CD14-positive monocyte (primary cell): ENCODE data around the gene N4BP2. TPM values are rescaled to one million over a fixed set of nuclear protein-coding genes. Genes with fewer than 3 reads are reported as not detected.
"Not testable (repeated sequence)": the region's sequence is repeated elsewhere in the genome, so short reads cannot be mapped to it uniquely, and the experiment has no call there.

ENCODE experiments used
- DNase-seq, 3 donors: peaks; one replicate each; pipeline ENCODE4 v3.0.0-alpha.2; 2011 to 2022
- H2AFZ ChIP-seq: 2 replicates; pipeline ENCODE4 v1.6.0; 2012; ENCODE audit warnings: mild to moderate bottlenecking, low read depth, low read length, inconsistent platforms; ENCODE audit not compliant: insufficient read depth, poor library complexity, severe bottlenecking
- H3K27ac ChIP-seq, 2 donors: 1 replicate in 1 of 2; 2 replicates in 1 of 2; pipeline ENCODE4 v1.5.1; 2012 to 2013; ENCODE audit warnings: low read length in 2 of 2, control low read depth in 1 of 2, inconsistent platforms in 1 of 2, low read depth in 1 of 2, mild to moderate bottlenecking in 1 of 2
- H3K27me3 ChIP-seq, 2 donors: one replicate each; pipeline versions ENCODE4 v1.6.0 to v1.6.1; 2011 to 2013; ENCODE audit warnings: low read length in 2 of 2; ENCODE audit not compliant: control insufficient read depth in 2 of 2, insufficient read depth in 2 of 2
- H3K36me3 ChIP-seq, 2 donors: replicated peaks in 1 of 2; 1 replicate in 1 of 2; 2 replicates in 1 of 2; pipeline versions ENCODE4 v1.5.1 to v1.6.1; 2012 to 2013; ENCODE audit warnings: low read length in 2 of 2, control low read depth in 1 of 2, inconsistent platforms in 1 of 2, mild to moderate bottlenecking in 1 of 2; ENCODE audit not compliant: insufficient read depth in 2 of 2, control insufficient read depth in 1 of 2
- H3K4me1 ChIP-seq, 2 donors: 1 replicate in 1 of 2; 2 replicates in 1 of 2; pipeline versions ENCODE4 v1.5.1 to v1.6.1; 2012 to 2013; ENCODE audit warnings: low read length in 2 of 2, control low read depth in 1 of 2, inconsistent platforms in 1 of 2, mild to moderate bottlenecking in 1 of 2, moderate library complexity in 1 of 2; ENCODE audit not compliant: insufficient read depth in 2 of 2, control insufficient read depth in 1 of 2
- H3K4me2 ChIP-seq: replicated peaks from 2 replicates; pipeline ENCODE3; 2012; ENCODE audit warnings: low read length, moderate library complexity, mild to moderate bottlenecking; ENCODE audit not compliant: poor library complexity, severe bottlenecking; ENCODE audit errors: extremely low read depth
- H3K4me3 ChIP-seq, 3 experiments: fragments of 200-600 bp in 1 of 3; sonication (generic) in 1 of 3; replicated peaks in 1 of 3; 1 replicate in 2 of 3; 2 replicates in 1 of 3; pipeline ENCODE4 v1.5.1; 2011 to 2013; ENCODE audit warnings: low read length in 3 of 3, mild to moderate bottlenecking in 3 of 3, control low read depth in 2 of 3, low read depth in 2 of 3, inconsistent platforms in 1 of 3, moderate library complexity in 1 of 3
- H3K79me2 ChIP-seq: 2 replicates; pipeline ENCODE4 v1.6.0; 2012; ENCODE audit warnings: mild to moderate bottlenecking, control low read depth, inconsistent platforms, low read length, moderate library complexity; ENCODE audit not compliant: insufficient read depth
- H3K9ac ChIP-seq: 2 replicates; pipeline ENCODE4 v1.6.0; 2017; ENCODE audit warnings: low read length, mild to moderate bottlenecking; ENCODE audit not compliant: insufficient read depth, poor library complexity, severe bottlenecking
- H3K9me3 ChIP-seq, 2 donors: replicated peaks in 1 of 2; 1 replicate in 1 of 2; 2 replicates in 1 of 2; pipeline versions ENCODE4 v1.5.1 to v1.6.1; 2012 to 2013; ENCODE audit warnings: low read length in 2 of 2, control low read depth in 1 of 2; ENCODE audit not compliant: control insufficient read depth in 1 of 2, insufficient read depth in 1 of 2
- H4K20me1 ChIP-seq: 2 replicates; pipeline ENCODE4 v1.6.0; 2012; ENCODE audit warnings: mild to moderate bottlenecking, low read length, control low read depth, moderate library complexity; ENCODE audit not compliant: insufficient read depth
- H3K27ac Mint-ChIP-seq, 7 donors: one replicate each; pipeline ENCODE4 v1.8.0; 2020; ENCODE audit warnings: mild to moderate bottlenecking in 7 of 7, mixed read lengths in 7 of 7, moderate library complexity in 6 of 7, inconsistent platforms in 2 of 7
- H3K27me3 Mint-ChIP-seq, 3 donors: one replicate each; pipeline ENCODE4 v1.8.0; 2021 to 2022; ENCODE audit warnings: low read depth in 3 of 3, mild to moderate bottlenecking in 3 of 3, mixed read lengths in 3 of 3, moderate library complexity in 3 of 3, inconsistent platforms in 1 of 3
- H3K36me3 Mint-ChIP-seq, 2 donors: one replicate each; pipeline ENCODE4 v1.8.0; 2020; ENCODE audit warnings: mixed read lengths in 2 of 2, inconsistent platforms in 1 of 2, mild to moderate bottlenecking in 1 of 2
- H3K4me1 Mint-ChIP-seq: one replicate; pipeline ENCODE4 v1.8.0; 2020; ENCODE audit warnings: mild to moderate bottlenecking, mixed read lengths
- H3K4me3 Mint-ChIP-seq, 2 donors: one replicate each; pipeline ENCODE4 v1.8.0; 2020; ENCODE audit warnings: mild to moderate bottlenecking in 2 of 2, mixed read lengths in 2 of 2, moderate library complexity in 1 of 2
- H3K9me3 Mint-ChIP-seq, 7 donors: one replicate each; pipeline ENCODE4 v1.8.0; 2020 to 2022; ENCODE audit warnings: mixed read lengths in 7 of 7, mild to moderate bottlenecking in 6 of 7, moderate library complexity in 6 of 7, inconsistent platforms in 2 of 7
- WGBS: methylation state at CpG from one replicate; pipeline ENCODE4 v1.1.5; 2013; ENCODE audit warnings: missing lambda C conversion rate; ENCODE audit not compliant: insufficient coverage; 5-methylcytosine and 5-hydroxymethylcytosine counted together
- intact Hi-C, 2 donors: fragments of 100-400 bp; cut with micrococcal nuclease; formaldehyde crosslinking; loops; one replicate each; pipeline versions ENCODE4 v1.15.0 to v1.15.1; 2023
- polyA plus RNA-seq, 3 donors: library from polyadenylated mRNA; depleted of rRNA in 1 of 3; unstranded in 2 of 3; stranded (reverse) in 1 of 3; fragments of 300-500 nt in 2 of 3; fragments of >200 nt in 1 of 3; fragmentation: Illumina TruSeq in 2 of 3; gene quantifications; 1 replicate in 2 of 3; 2 replicates in 1 of 3; pipeline ENCODE4 v1.2.3, GENCODE V29; 2012 to 2021
- TF ChIP-seq, protein P1 (sequence below): fragments of 200-600 bp; IDR thresholded peaks from one replicate; pipeline ENCODE4 v1.8.0; 2022; ENCODE audit warnings: antibody characterized with exemption, mild to moderate bottlenecking

Gene N4BP2
- polyA plus RNA-seq, 3 donors, result 3.1 to 8.3 (median 4.8) TPM

DNA sequence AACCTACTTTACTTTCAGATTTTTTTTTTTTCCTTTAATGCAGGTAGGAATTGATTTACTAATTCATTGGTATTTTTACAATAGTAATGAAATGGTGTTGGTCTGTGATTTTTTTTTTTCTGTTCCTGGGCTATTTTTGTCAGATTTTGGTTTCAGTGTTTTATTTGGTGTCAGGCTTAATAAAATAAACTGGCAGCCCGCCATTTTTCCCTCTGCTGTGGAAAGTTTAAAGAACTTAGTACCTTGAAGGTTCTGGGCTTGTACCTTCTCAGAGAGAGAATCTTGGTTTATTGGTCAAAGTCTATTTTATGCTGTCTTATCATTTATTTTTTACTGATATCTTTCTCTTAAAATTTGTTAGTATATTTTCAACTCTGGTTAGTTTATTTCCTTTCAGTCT is 76.2 kb downstream of the N4BP2 start:
- H3K79me2 ChIP-seq, result no peaks in the 10 kb centered on the region
- H4K20me1 ChIP-seq, result no peaks in the 10 kb centered on the region
- no peaks in the 10 kb centered on the region for H3K9me3 ChIP-seq
- TF ChIP-seq, protein P1, sequence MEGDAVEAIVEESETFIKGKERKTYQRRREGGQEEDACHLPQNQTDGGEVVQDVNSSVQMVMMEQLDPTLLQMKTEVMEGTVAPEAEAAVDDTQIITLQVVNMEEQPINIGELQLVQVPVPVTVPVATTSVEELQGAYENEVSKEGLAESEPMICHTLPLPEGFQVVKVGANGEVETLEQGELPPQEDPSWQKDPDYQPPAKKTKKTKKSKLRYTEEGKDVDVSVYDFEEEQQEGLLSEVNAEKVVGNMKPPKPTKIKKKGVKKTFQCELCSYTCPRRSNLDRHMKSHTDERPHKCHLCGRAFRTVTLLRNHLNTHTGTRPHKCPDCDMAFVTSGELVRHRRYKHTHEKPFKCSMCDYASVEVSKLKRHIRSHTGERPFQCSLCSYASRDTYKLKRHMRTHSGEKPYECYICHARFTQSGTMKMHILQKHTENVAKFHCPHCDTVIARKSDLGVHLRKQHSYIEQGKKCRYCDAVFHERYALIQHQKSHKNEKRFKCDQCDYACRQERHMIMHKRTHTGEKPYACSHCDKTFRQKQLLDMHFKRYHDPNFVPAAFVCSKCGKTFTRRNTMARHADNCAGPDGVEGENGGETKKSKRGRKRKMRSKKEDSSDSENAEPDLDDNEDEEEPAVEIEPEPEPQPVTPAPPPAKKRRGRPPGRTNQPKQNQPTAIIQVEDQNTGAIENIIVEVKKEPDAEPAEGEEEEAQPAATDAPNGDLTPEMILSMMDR, result no peak
- no peaks in the 10 kb centered on the region for H3K27me3 ChIP-seq
- DNase-seq, result no peak
- H3K4me3 Mint-ChIP-seq, result no peak overlapping the region
- H3K36me3 ChIP-seq, result peaks cover 8 to 19% of the 10 kb centered on the region in 2 donors
- H3K9me3 Mint-ChIP-seq, result peaks cover 0 to 2% (median 0%) of the 10 kb centered on the region in 7 donors
- H3K4me2 ChIP-seq, result no peak overlapping the region
- WGBS, result no CpG with 5 or more reads among the region's 1 CpG
- H3K36me3 Mint-ChIP-seq, result peaks cover 19 to 53% of the 10 kb centered on the region in 2 donors
- intact Hi-C loops, result no loop called here
- H3K9ac ChIP-seq, result no peak overlapping the region
- no peak overlapping the region for H3K27ac ChIP-seq
- H3K4me3 ChIP-seq, result no peak overlapping the region
- H3K27ac Mint-ChIP-seq, result no peak overlapping the region
- H3K4me1 ChIP-seq, result no peaks in the 10 kb centered on the region
- no peaks in the 10 kb centered on the region for H3K27me3 Mint-ChIP-seq
- H2AFZ ChIP-seq, result no peak overlapping the region
- H3K4me1 Mint-ChIP-seq, result no peaks in the 10 kb centered on the region

DNA sequence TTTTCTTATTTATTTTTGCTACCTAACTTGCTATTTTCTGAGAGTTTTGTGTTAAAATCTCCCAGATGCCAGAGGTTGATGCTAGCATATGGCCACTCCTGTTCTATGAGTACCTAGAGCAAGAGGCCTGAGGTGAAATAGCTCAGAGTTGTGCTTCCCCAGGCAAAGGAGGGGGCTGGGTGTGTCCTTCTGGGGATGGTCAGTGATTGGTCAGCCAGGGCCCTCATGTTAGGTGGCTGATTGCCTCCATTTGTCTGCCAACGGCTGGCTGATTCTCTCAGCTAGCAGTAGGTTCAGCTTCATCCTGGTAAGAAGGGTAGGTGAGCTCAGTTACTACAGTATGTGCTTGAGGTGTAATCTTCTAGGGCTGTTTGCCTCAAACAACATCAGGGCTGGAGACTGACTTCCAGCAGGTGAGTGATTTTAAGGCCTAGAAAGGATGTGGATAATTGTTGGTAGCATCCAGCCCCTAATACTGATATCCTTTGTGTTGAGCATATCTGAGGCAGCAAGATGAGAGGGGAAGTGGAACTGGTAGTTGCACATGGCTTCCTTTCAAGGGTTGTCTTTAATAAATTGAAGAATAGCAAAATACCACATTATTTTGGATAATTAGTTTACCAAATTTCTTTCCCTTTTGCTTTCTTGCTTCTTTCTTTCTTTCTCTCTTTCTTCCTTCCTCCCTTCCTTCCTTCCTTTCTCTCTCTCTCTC is 77.7 kb downstream of the N4BP2 start:
- Mint-ChIP-seq H3K27ac (peak overlapping the region in 1 of 7 donors; percentile 67), H3K4me1 (no peaks in the 10 kb centered on the region), H3K4me3 (no peak overlapping the region), H3K27me3 (no peaks in the 10 kb centered on the region), H3K9me3 (peaks cover 0 to 2% (median 0%) of the 10 kb centered on the region in 7 donors), H3K36me3 (peaks cover 19 to 44% of the 10 kb centered on the region in 2 donors)
- no peaks in the 10 kb centered on the region for H3K27me3 ChIP-seq
- DNase-seq, result no peak
- H3K4me3 ChIP-seq, result no peak overlapping the region
- no peaks in the 10 kb centered on the region for H3K79me2 ChIP-seq
- H3K9ac ChIP-seq, result no peak overlapping the region
- no peak overlapping the region for H3K4me2 ChIP-seq
- H3K36me3 ChIP-seq, result peaks cover 10 to 22% of the 10 kb centered on the region in 2 donors
- H4K20me1 ChIP-seq, result no peaks in the 10 kb centered on the region
- TF ChIP-seq, protein P1, result no peak
- WGBS, result no CpG with 5 or more reads among the region's 1 CpG
- no peak overlapping the region for H2AFZ ChIP-seq
- intact Hi-C loops, result no loop called here
- H3K27ac ChIP-seq, result no peak overlapping the region
- H3K4me1 ChIP-seq, result no peaks in the 10 kb centered on the region
- H3K9me3 ChIP-seq, result no peaks in the 10 kb centered on the region

DNA sequence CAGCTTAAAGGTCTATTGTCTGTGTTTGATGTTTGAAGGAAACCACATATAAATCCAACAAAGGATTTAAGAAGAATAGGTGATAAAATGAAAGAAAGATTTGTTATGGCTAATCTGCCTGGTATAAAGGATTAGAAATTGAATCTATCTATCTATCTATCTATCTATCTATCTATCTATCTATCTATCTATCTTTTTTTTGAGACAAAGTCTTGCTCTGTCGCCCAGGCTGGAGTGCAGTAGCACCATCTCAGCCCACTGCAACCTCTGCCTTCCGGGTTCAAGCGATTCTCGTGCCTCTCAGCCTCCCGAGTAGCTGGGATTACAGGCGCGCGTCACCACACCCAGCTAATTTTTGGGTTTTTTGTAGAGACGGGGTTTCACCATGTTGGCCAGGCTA is 79.6 kb downstream of the N4BP2 start:
- H3K4me3 ChIP-seq, H3K9me3 Mint-ChIP-seq, H3K27ac ChIP-seq, H3K4me2 ChIP-seq, H3K4me1 Mint-ChIP-seq, H3K79me2 ChIP-seq, H2AFZ ChIP-seq, intact Hi-C loops, H3K27me3 Mint-ChIP-seq, H3K9ac ChIP-seq, H3K27me3 ChIP-seq, H3K9me3 ChIP-seq, H3K4me1 ChIP-seq, H4K20me1 ChIP-seq, H3K4me3 Mint-ChIP-seq, DNase-seq, H3K27ac Mint-ChIP-seq: not testable (repeated sequence)
- H3K36me3 ChIP-seq, result peaks cover 5 to 13% of the 10 kb centered on the region in 2 donors
- WGBS, result 96% methylated on average over 9 of the region's 9 CpGs
- peaks cover 22 to 37% of the 10 kb centered on the region in 2 donors for H3K36me3 Mint-ChIP-seq
